T-helper 17 cell (primary cell): ENCODE data around the gene AMPD1. TPM values are rescaled to one million over a fixed set of nuclear protein-coding genes. Genes with fewer than 3 reads are reported as not detected.

Experiments
- ATAC-seq: fragments of 150-1000 bp; cut with Tn5 transposase; 2 replicates; pipeline ENCODE4 v1.10.0; 2021; ENCODE audit warnings: mild to moderate bottlenecking, moderate library complexity
- DNase-seq, 3 donors: peaks; one replicate each; pipeline versions ENCODE4 v3.0.0 to v3.0.0-alpha.2; 2020 to 2021
- H3K9me3 ChIP-seq: one replicate; pipeline ENCODE4 v1.7.0; 2013; ENCODE audit warnings: low read length, mild to moderate bottlenecking; ENCODE audit not compliant: control insufficient read depth, poor library complexity, severe bottlenecking
- H3K27ac Mint-ChIP-seq: one replicate; pipeline ENCODE4 v1.8.0; 2022; ENCODE audit warnings: mild to moderate bottlenecking, moderate library complexity, mixed read lengths
- H3K27me3 Mint-ChIP-seq: one replicate; pipeline ENCODE4 v1.8.0; 2022; ENCODE audit warnings: mixed read lengths
- H3K36me3 Mint-ChIP-seq: one replicate; pipeline ENCODE4 v1.8.0; 2022; ENCODE audit warnings: low read depth, mixed read lengths
- H3K4me1 Mint-ChIP-seq: one replicate; pipeline ENCODE4 v1.8.0; 2022; ENCODE audit warnings: mild to moderate bottlenecking, mixed read lengths
- H3K4me3 Mint-ChIP-seq: one replicate; pipeline ENCODE4 v1.8.0; 2022; ENCODE audit warnings: mild to moderate bottlenecking, moderate library complexity, mixed read lengths
- total RNA-seq, 4 donors: library from RNA in 2 of 4; stranded (reverse) in 2 of 4; gene quantifications; one replicate each; pipeline ENCODE4 v1.2.3 and lab custom pipeline; 2022 to 2026

AMPD1 gene
- total RNA-seq, 2 donors from 2014 or later, result not detected

- DNase-seq (peak; percentile 89 to 92 (median 92)), ATAC-seq (peak; percentile 94)
- H3K9me3 ChIP-seq, result no peaks in the 10 kb centered on the region
- peak within 1 kb of the TSS; percentile 97 for H3K4me3 Mint-ChIP-seq
- H3K27ac Mint-ChIP-seq, result peak within 1 kb of the TSS; percentile 100
- no peaks in the 10 kb centered on the region for H3K36me3 Mint-ChIP-seq
- no peaks in the 10 kb centered on the region for H3K27me3 Mint-ChIP-seq
- H3K4me1 Mint-ChIP-seq, result peaks cover 19% of the 10 kb centered on the region
Measured at GRCh38 chr1:114716304-114717170, 21.2 kb upstream of the AMPD1 start, which contains the start of gene NRAS. Gene NRAS (minus strand): TSS chr1:114716771. CDS start chr1:114716160, 611 bp downstream.

GRCh38 chr1:114715952-114716303 lies 20.6 kb upstream of the AMPD1 start:
- H3K27ac Mint-ChIP-seq, result peak overlapping the region; percentile 100
- no peak for DNase-seq

GRCh38 chr1:114712977-114713376 lies 17.6 kb upstream of the AMPD1 start:
- Mint-ChIP-seq H3K36me3 (no peaks in the 10 kb centered on the region), H3K27me3 (no peaks in the 10 kb centered on the region), H3K4me3 (no peak overlapping the region), H3K27ac (peak overlapping the region; percentile 45), H3K4me1 (peaks cover 18% of the 10 kb centered on the region)
- no peak for ATAC-seq
- DNase-seq, result no peak
- H3K9me3 ChIP-seq, result no peaks in the 10 kb centered on the region

More at GRCh38 chr1:114715952-114716303, 20.6 kb upstream of the AMPD1 start:
- ATAC-seq, result no peak
- Mint-ChIP-seq H3K4me1 (peaks cover 19% of the 10 kb centered on the region), H3K4me3 (peak overlapping the region; percentile 97), H3K36me3 (no peaks in the 10 kb centered on the region), H3K27me3 (no peaks in the 10 kb centered on the region)
- H3K9me3 ChIP-seq, result no peaks in the 10 kb centered on the region

GRCh38 chr1:114710360-114710759 lies 15.0 kb upstream of the AMPD1 start:
- no peak for ATAC-seq
- no peaks in the 10 kb centered on the region for H3K9me3 ChIP-seq
- DNase-seq, result no peak
- Mint-ChIP-seq H3K27ac (no peak overlapping the region), H3K4me3 (no peak overlapping the region), H3K4me1 (peaks cover 4% of the 10 kb centered on the region), H3K27me3 (no peaks in the 10 kb centered on the region), H3K36me3 (peaks cover 3% of the 10 kb centered on the region)

- Mint-ChIP-seq H3K4me3 (peak overlapping the region; percentile 9), H3K27ac (peak overlapping the region; percentile 47), H3K27me3 (no peaks in the 10 kb centered on the region), H3K4me1 (no peaks in the 10 kb centered on the region), H3K36me3 (peaks cover 3% of the 10 kb centered on the region)
- DNase-seq (no peak), ATAC-seq (no peak)
- no peaks in the 10 kb centered on the region for H3K9me3 ChIP-seq
Measured at GRCh38 chr1:114707604-114708003, 12.3 kb upstream of the AMPD1 start.

- H3K27me3 Mint-ChIP-seq, result no peaks in the 10 kb centered on the region
- no peak overlapping the region for H3K4me3 Mint-ChIP-seq
- no peak overlapping the region for H3K27ac Mint-ChIP-seq
- DNase-seq (no peak), ATAC-seq (no peak)
- H3K9me3 ChIP-seq, result no peaks in the 10 kb centered on the region
- H3K36me3 Mint-ChIP-seq, result peaks cover 3% of the 10 kb centered on the region
- H3K4me1 Mint-ChIP-seq, result no peaks in the 10 kb centered on the region
Measured at GRCh38 chr1:114703242-114703641, 7.9 kb upstream of the AMPD1 start.

- Mint-ChIP-seq H3K4me3 (no peak overlapping the region), H3K36me3 (peaks cover 3% of the 10 kb centered on the region), H3K27me3 (no peaks in the 10 kb centered on the region), H3K4me1 (no peaks in the 10 kb centered on the region), H3K27ac (no peak overlapping the region)
- ATAC-seq (no peak), DNase-seq (no peak)
- H3K9me3 ChIP-seq, result no peaks in the 10 kb centered on the region
Measured at GRCh38 chr1:114702737-114703136, 7.4 kb upstream of the AMPD1 start.

- ATAC-seq, result no peak
- H3K9me3 ChIP-seq, result no peaks in the 10 kb centered on the region
- Mint-ChIP-seq H3K36me3 (no peaks in the 10 kb centered on the region), H3K4me1 (no peaks in the 10 kb centered on the region), H3K4me3 (no peak overlapping the region), H3K27ac (no peak overlapping the region), H3K27me3 (peaks cover 7% of the 10 kb centered on the region)
- no peak for DNase-seq
Measured at GRCh38 chr1:114701931-114702330, 6.6 kb upstream of the AMPD1 start.

GRCh38 chr1:114700036-114700600 lies 4.8 kb upstream of the AMPD1 start:
- no peak overlapping the region for H3K4me3 Mint-ChIP-seq
- H3K27me3 Mint-ChIP-seq, result peaks cover 9% of the 10 kb centered on the region
- no peaks in the 10 kb centered on the region for H3K4me1 Mint-ChIP-seq
- no peak overlapping the region for H3K27ac Mint-ChIP-seq
- DNase-seq (no peak), ATAC-seq (no peak)
- H3K36me3 Mint-ChIP-seq, result no peaks in the 10 kb centered on the region
- no peaks in the 10 kb centered on the region for H3K9me3 ChIP-seq

- DNase-seq (no peak), ATAC-seq (no peak)
- H3K4me1 Mint-ChIP-seq, result no peaks in the 10 kb centered on the region
- H3K9me3 ChIP-seq, result no peaks in the 10 kb centered on the region
- H3K4me3 Mint-ChIP-seq, result no peak overlapping the region
- no peaks in the 10 kb centered on the region for H3K36me3 Mint-ChIP-seq
- no peak overlapping the region for H3K27ac Mint-ChIP-seq
- peaks cover 9% of the 10 kb centered on the region for H3K27me3 Mint-ChIP-seq
Measured at GRCh38 chr1:114696810-114697209, 1.5 kb upstream of the AMPD1 start.

GRCh38 chr1:114694540-114695310 lies 621 bp downstream of the AMPD1 start:
- no peak overlapping the region for H3K27ac Mint-ChIP-seq
- no peak for ATAC-seq
- no peaks in the 10 kb centered on the region for H3K36me3 Mint-ChIP-seq
- no peak overlapping the region for H3K4me3 Mint-ChIP-seq
- DNase-seq, result no peak
- H3K27me3 Mint-ChIP-seq, result peaks cover 23% of the 10 kb centered on the region
- H3K9me3 ChIP-seq, result no peaks in the 10 kb centered on the region
- no peaks in the 10 kb centered on the region for H3K4me1 Mint-ChIP-seq

- no peaks in the 10 kb centered on the region for H3K36me3 Mint-ChIP-seq
- DNase-seq (no peak), ATAC-seq (no peak)
- no peak overlapping the region for H3K27ac Mint-ChIP-seq
- H3K4me3 Mint-ChIP-seq, result no peak overlapping the region
- no peaks in the 10 kb centered on the region for H3K4me1 Mint-ChIP-seq
- no peaks in the 10 kb centered on the region for H3K9me3 ChIP-seq
- peaks cover 40% of the 10 kb centered on the region for H3K27me3 Mint-ChIP-seq
Measured at GRCh38 chr1:114692947-114693346, 2.4 kb downstream of the AMPD1 start.

- H3K9me3 ChIP-seq, result no peaks in the 10 kb centered on the region
- no peak for DNase-seq
- H3K27ac Mint-ChIP-seq, result no peak overlapping the region
- H3K36me3 Mint-ChIP-seq, result no peaks in the 10 kb centered on the region
- ATAC-seq, result no peak
- H3K4me1 Mint-ChIP-seq, result no peaks in the 10 kb centered on the region
- H3K4me3 Mint-ChIP-seq, result no peak overlapping the region
- peaks cover 50% of the 10 kb centered on the region for H3K27me3 Mint-ChIP-seq
Measured at GRCh38 chr1:114691061-114691460, 4.3 kb downstream of the AMPD1 start.
